H1 (cell line): ENCODE results near the gene TARDBP. TPM values are rescaled to one million over a fixed set of nuclear protein-coding genes. Genes with fewer than 3 reads are reported as not detected.

Source experiments
- SP4 ChIP-seq: IDR thresholded peaks from 2 replicates; pipeline ENCODE4 v1.6.1; 2012; ENCODE audit warnings: low read length, inconsistent platforms
- polyA plus RNA-seq, 7 experiments: library from polyadenylated mRNA; depleted of rRNA in 3 of 7; stranded (reverse) in 5 of 7; unstranded in 2 of 7; fragments of >200 nt in 5 of 7; fragments of 200-250 nt in 2 of 7; gene quantifications; 1 replicate in 5 of 7; 2 replicates in 1 of 7; 4 replicates in 1 of 7; pipeline versions ENCODE4 v1.2.1 to v1.2.3, GENCODE V29; 2011 to 2013; ENCODE audit warnings: missing spikeins in 2 of 7, mixed read lengths in 2 of 7
- total RNA-seq: library from RNA; stranded (reverse); fragmentation: NEBNext Ultra II Directional; extraction: Animal tissue kit (Norgen Biotek cat#: 25700); gene quantifications from 2 replicates; pipeline ENCODE4 v1.2.1, GENCODE V29; 2021

TARDBP gene
- total and polyA plus RNA-seq, 2 of the 8 experiments (the other 6 are each of a cell fraction or from before 2014, with no cell fraction given): 144 to 240 TPM

- no peak for TF ChIP-seq SP4
Measured at GRCh38 chr1:11061652-11062365, 49.4 kb downstream of the TARDBP start (continued).
